HG03354 (cell line): ENCODE results near the gene DARS2.
"Not testable (repeated sequence)": the region's sequence is repeated elsewhere in the genome, so short reads cannot be mapped to it uniquely, and the experiment has no call there.

Experiments used
- ATAC-seq: cut with Tn5 transposase; IDR thresholded peaks from one replicate; pipeline ENCODE4 v1.9.1; 2021; ENCODE audit warnings: mild to moderate bottlenecking; ENCODE audit not compliant: unreplicated experiment, poor library complexity, severe bottlenecking

DARS2 gene

DNA sequence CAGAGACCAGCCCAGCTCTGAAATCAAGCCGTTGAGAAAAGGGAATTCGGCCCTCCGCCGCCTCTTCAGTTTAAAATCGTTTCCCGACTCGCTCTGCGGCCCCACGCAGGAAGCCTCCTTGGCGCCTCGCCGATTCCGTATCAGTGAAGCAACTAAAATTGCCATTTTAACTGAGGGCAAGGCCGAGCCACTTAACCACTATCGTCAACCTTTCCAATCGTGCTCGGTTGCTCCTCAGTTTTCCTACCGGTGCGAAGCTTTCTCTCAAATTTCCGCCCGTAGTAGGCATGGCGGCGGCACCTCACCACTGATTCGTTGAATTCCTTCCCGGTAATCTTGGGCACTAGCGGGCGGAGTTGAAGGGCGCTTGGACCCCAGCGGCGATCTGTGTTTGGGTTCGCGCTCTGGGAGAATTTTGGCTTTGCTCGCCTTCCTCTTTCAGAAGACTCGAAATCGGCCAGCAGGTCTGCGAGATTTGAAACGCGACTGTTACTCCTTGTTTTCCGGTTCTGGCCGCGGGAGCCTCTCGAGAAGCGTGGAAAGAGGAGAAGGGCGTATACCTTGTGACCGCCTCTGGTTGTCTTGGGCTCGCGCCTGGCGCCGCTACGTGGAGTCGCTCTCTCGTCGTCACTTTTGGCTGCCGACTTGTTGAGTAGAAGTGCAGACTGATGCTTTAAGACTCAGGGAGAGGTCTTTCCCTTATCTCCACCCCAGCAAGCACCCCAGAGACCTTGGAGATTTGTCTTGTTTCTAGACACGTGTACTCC is at the start of gene DARS2, which contains the start of gene CENPL:
DARS2 (plus strand) TSS at position 359 of the 767 bp plus-strand sequence. CDS start 557 bp downstream, outside the sequence.
CENPL (minus strand) TSS at position 569 of the 767 bp plus-strand sequence. CDS start 13,584 bp downstream, outside the sequence.
- ATAC-seq, result peak; percentile 84

- no peak for ATAC-seq
Observed at GRCh38 chr1:173775578-173776226, 48.8 kb upstream of the DARS2 start.

- no peak for ATAC-seq
Observed at GRCh38 chr1:173779936-173780335, 44.5 kb upstream of the DARS2 start.

DNA sequence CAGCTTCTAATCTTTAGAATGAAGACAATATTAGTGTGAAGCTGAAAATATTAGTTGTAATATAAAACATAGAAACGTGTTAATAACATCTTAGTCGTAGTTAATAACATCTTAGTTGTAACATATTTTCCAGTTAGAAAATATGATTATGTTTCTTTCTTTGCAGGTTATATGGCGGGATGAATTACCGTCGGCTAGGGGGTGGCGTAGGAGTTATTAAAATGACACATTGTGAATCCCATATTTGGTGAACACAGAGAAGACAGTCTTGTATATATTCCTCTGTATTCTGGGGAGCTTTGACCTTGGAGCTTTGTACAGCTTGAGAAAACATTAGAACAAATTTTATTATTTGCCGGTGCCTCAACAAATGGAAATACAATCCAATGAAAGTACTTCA is 39.5 kb upstream of the DARS2 start:
- no peak for ATAC-seq

DNA sequence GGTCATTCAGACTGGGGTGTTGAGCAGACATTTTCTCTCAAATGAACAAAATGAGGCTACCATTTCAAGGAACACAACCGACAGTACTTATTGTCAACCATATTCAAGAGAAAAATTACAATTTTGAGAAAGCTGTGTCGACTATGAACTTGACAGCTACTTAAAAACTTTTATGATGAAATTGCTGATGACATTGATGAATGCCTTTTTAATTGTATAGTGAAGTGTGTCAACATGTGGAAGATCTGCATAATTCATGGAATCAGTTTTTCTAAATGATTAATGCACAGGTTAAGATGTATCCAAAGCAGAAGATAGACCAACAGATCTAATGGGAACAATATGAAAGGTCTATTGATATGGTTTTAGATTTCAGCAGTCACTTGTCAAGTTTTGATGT is 34.6 kb upstream of the DARS2 start:
- ATAC-seq, result no peak

GRCh38 chr1:173798078-173798477 is 26.4 kb upstream of the DARS2 start:
- no peak for ATAC-seq

- ATAC-seq, result not testable (repeated sequence)
Observed at GRCh38 chr1:173799995-173800394, 24.5 kb upstream of the DARS2 start.

GRCh38 chr1:173802961-173803360 is 21.5 kb upstream of the DARS2 start:
- ATAC-seq, result no peak

- ATAC-seq, result not testable (repeated sequence)
Observed at GRCh38 chr1:173813654-173814053, 10.8 kb upstream of the DARS2 start.

- no peak for ATAC-seq
Observed at GRCh38 chr1:173818459-173818858, 6.0 kb upstream of the DARS2 start.

- no peak for ATAC-seq
Observed at GRCh38 chr1:173821680-173822079, 2.8 kb upstream of the DARS2 start.

- peak; percentile 51 for ATAC-seq
Observed at GRCh38 chr1:173823781-173824314, 625 bp upstream of the DARS2 start.

- no peak for ATAC-seq
Observed at GRCh38 chr1:173827611-173828010, 3.1 kb downstream of the DARS2 start.

DNA sequence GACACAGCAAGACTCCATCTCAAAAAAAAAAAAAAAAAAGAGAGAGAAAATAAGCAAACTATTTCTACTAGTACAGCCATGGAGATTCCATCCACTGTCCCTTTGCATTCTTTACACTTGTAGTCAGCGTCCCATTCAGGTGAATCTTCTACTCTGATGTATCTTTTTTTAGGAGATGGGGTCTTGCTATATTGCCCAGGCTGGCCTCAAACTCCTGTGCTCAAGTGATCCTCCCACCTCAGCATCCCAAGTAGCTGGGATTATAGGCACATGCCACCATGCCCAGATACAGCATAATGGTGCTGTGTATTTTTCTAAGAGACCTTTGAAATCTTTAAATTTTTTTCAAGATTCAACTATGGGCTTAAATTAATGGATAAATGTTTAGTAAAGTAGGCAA is 8.3 kb downstream of the DARS2 start:
- no peak for ATAC-seq

DNA sequence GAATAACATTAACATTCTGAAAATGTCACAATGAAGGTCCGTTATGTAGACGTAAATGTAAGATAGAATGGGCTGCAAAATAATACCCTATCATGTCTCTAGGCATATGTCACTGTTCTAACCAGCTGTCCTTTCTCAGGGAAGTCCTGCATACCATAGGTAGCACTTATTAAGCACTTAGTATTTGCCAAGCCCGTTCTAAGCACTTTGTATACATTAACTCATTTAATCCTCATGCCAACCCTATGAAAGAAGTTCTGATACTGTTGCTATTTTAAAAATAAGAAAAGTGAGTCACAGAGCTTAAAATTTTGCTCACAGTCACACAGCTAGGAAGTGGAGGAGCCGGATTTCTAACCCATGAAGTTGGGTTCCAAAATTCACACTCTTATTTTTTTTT is 27.6 kb downstream of the DARS2 start:
- no peak for ATAC-seq

- ATAC-seq, result no peak
Observed at GRCh38 chr1:173853074-173853473, 28.6 kb downstream of the DARS2 start.

DNA sequence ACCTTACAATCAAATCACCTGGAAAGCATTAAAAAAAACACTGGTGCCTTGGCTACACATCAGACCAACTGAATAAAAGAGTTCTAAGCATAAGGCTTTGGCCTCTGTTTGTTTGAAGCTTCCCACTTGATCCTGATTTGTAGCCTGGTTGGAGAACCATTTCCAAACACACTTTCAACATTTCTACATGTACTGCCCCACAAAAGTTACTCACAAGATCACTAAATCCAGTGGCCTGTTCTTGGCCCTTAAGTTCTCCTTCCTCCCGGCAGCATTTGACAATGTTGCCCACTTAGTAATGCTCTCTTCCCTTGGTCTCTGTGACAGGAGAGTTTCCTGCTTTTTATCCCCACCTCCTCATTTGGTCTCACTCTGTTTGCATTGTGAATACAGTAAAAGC is 31.5 kb downstream of the DARS2 start:
- no peak for ATAC-seq

DNA sequence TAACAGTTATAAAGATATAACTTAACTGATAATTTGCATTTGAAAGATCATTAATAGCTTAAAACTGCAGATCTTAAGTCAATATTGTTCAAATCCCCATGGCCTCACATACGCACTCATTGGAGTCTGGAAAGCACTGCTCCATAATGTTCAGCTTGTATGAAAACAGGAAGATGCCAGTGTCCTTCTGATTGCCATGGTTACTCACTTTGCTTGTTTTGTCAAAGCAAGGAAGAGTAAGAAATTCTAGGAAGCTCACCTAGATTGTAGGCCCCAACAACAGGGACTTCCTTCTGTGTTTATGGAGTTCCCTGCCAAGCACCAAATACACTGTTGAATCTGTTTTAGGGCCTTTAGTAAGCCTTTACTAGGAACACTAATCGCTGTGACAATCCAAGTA is 32.4 kb downstream of the DARS2 start:
- no peak for ATAC-seq

- no peak for ATAC-seq
Observed at GRCh38 chr1:173857363-173857917, 33.0 kb downstream of the DARS2 start.

GRCh38 chr1:173859547-173859946 is 35.1 kb downstream of the DARS2 start:
- ATAC-seq, result not testable (repeated sequence)

DNA sequence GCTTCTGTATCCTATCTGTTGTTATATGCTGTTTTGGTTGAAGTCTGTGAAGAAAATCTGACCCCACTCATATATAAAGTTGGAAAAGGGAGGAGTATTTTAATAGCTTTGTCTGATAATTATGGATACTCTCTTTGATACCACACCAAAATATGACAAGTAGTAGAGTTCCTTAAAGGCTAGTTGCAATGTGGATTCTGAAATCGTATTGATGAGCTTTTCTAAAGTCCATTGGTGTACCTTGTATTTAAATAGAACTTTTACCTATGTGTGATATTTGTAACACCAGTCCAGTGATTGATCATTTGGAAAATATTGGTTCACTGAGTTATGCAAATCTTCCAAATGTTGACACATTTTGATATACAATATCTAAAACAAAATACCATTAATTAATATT is 35.6 kb downstream of the DARS2 start:
- no peak for ATAC-seq
